ENCODE measurements around the gene CLDN20.
A peak's percentile ranks its signal among the peaks of the same experiment; 100 is the strongest.
"Not testable (repeated sequence)": the region's sequence is repeated elsewhere in the genome, so short reads cannot be mapped to it uniquely, and the experiment has no call there.

CLDN20 gene, protein sequence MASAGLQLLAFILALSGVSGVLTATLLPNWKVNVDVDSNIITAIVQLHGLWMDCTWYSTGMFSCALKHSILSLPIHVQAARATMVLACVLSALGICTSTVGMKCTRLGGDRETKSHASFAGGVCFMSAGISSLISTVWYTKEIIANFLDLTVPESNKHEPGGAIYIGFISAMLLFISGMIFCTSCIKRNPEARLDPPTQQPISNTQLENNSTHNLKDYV

DNA sequence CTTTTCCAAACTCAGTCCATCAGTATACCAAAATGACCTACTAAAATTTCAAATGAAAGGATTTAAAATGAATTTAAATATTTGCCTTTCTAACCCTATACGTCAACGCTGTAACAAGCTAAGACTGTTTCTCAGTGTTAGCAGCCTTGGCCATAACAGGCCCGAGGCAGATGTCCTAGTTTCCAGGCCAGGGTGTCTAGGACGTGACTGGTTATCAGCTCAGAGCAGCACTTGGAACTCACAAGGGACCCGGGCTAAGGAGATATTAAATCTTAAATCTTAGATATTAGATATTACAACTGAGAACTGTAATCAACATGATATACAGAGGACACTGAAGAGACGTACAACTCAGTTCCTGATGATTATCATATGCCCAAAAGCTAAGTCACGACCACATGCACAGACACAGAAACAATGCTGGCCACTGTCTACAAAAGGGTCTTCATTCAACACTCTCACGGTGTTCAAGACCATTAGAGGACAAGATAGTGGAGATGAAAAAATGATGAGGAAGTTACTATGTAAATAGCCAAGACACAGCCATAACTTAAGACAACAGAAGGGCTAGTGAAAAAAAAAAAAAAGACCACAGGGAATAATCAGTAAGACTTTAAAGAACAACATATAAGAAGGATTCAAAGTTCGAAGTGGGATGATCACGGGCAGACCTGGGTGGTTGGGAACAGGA, at the start of gene CLDN20:
TSS of gene CLDN20 (plus strand) at position 641 of the 691 bp plus-strand sequence. CDS start 11,707 bp downstream, outside the sequence.
- DNase-seq (ENCODE audit: low spot score): no peak

DNA sequence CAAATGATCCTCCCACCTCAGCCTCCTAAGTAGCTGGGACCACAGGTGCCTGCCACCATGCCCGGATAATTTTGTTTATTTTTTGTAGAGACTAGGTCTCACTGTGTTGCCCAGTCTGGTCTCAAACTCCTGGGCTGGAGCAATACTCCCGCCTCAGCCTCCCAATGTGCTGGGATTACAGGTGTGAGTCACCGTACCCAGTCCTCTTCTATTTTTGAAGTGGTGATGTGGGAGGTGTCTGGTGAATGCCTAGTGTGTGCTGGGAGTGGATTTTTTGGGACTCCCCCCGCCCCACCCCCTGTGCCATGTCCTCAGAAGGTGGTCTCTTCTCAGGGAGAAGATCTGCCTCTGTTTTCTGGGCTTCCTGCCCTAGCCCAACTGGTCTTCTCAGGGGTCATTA, 47.9 kb upstream of the CLDN20 start:
- no peak for DNase-seq (ENCODE audit: low spot score)

DNA sequence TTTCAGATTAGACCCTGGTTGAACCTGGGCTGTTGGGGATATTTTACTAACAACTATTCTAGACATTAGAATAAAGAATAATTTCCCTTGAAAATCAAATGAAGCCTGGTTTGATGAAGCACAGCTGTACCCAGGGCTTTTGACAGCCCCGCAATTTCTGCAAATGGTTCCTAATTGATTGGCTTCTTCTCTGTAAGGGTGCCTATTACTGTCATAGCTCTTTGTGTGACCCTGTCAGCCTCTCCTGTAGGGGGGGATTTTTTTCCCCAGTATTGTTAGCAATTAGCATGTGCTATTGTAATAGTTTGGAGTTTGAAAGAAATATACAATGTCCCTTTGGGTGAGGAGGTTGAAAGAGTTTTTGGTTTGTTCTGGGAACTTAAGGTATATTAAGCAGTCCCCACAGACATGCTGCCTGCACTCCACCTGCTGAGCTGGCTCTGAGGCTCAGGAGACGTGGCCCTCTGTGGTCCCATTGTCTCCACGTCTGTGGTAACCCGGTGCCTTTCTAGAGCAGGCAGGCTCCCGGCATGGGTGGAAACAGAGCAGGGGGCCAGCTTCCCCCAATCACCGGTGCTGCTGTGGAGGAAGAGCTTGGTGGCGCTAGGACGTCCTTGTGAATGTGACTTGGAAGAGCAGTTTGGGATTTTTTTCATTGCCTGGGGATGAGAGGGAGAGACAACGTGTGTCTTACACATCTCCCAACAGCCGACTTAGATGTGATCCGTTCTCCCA, 47.3 kb upstream of the CLDN20 start:
- no peak for DNase-seq (ENCODE audit: low spot score)

DNA sequence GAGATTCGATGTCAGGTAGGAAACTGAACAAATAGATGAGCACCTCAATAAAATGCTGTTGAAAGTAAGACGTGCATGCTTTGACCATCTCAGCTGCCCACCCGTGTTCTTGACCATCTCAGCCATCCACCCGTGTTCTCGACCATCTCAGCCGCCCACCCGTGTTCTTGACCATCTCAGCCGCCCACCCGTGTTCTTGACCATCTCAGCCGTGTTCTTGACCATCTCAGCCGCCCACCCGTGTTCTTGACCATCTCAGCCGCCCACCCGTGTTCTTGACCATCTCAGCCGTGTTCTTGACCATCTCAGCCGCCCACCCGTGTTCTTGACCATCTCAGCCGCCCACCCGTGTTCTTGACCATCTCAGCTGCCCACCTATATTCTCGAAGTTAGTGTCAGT, 45.1 kb upstream of the CLDN20 start:
- DNase-seq (ENCODE audit: low spot score): not testable (repeated sequence)

DNA sequence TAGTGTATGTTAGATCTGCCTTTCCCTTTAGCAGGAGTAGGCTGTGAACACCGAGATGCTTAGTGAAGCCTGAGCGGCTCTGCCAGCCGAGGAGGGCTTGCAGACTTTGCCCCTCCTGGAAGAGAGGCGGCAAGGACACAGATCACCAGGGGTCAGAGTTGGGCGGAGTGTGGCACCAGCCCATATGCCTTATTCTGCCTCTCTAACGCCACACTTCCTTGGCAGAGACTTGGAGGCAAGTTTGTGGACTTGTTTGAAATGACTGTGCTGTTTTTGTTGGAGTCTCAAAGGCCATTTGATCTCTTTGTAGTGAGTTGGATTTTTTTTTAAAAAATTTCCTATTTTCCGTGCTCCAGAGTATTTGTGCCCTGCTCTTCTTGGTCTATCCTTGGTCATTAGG, 44.5 kb upstream of the CLDN20 start:
- DNase-seq (ENCODE audit: low spot score): no peak

DNA sequence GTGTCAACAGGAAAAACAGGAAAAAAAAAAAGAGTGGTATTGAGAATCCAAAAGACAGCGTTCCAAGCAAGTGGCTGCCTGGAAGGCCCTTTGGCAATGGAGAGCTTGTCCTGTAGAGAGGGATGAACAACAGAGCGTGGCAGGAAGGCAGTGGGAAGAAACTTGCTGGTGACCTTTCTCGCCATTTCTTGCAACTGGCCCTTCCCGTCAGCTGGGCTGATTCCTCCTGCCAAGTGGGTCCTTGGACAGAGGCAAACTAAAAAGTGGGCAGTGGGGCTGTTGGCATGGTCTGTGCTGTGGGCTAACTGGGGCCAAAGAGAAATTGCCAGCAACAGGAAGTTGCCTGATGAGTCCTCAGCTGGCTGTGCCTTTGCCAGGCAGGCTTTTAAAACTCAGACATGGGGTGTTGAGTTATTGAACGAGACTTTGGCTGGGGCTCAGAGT, 43.9 kb upstream of the CLDN20 start:
- no peak for DNase-seq (ENCODE audit: low spot score)

DNA sequence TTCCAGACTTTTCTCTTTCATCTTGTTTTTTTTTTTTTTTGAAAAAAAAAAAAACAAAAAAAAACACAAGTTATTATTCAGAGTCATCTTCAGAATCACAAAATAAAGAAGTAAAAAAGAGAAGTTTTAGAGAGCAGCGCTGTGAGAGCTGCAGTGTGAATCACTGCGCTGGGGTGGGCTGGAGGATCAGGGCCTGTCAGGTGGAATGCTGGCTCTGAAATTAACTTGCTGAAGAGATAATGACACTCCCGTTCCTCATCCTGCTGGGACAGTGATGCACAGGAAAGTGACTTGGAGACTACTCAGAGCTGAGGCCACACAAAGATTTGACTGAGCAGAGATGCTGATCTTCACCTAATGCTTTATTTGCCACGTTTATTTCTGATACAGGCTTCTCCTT, 42.7 kb upstream of the CLDN20 start:
- no peak for DNase-seq (ENCODE audit: low spot score)

DNA sequence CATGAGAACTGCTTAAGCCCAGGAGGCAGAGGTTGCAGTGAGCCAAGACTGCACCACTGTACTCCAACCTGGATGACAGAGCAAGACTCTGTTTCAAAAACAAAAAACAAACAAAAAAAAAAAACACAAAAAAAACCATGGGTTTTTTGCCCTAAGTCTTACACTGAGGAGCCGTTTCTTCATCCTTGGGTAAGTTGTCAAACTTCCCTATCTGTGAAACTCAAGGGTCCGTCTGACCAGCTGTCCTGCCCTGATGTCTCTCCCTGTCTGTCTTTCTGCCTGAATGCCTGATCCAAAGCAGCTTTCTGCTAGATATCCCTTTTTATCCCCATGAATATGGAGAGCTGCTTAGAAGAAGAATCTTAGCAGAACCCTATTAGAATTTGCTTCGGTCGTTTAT, 41.3 kb upstream of the CLDN20 start:
- no peak for DNase-seq (ENCODE audit: low spot score)

DNA sequence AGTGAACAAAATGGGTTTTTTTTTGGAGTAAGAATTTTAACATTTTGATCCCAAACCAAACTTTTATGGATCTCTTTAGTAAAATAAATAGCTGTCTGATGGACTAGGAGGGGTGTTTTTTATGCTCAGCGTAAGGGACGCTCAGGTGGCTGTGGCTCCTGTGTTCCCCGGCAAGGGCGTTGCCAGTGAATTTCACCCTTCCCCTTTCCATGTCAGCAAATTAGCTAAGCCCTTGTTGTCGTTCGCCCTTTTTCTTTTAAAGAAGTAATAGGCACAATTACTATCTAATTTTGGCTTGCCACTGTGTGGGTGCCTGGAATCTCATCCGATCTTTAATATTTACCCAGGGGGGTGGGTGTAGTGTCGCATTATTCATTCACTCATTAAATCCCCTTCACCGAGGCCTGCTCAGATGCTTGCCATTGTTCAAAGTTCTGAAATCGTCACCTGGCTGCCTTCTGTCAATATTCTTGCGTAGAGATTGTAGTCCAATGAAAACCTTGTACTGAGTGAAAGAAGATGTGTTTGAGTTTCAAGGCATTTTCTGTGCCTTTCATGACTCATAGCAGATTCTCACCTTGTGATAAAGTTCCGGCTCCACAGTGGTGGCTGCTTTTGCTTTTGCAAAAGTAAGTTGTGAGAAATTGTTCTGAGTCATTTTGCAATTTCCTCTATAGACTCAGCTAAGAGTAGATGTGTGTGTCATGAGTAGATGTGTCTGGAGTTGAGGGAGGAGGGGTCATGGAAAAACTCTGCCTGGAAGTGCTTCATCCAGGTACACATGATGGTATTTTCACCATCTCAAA, 40.0 kb upstream of the CLDN20 start:
- peak; percentile 59 for DNase-seq (ENCODE audit: low spot score)

DNA sequence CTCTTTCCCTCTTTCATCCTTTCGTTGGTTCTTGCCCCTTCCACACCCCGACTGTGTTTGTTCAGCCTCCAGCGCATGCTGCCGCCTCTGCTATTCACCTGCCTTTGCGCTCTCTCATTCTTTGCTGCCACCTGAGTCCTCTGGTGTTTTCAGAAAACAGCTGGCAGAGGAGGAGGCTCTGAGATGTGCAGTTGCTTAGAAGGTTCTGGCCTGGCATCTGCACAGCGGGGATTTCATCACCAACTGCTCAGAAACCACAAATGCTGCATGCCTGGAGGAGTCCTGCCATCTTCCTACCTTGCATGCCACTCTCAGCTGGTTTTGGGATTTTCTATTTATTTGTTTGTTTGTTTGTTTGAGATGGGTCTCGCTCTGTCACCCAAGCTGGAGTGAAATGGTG, 39.2 kb upstream of the CLDN20 start:
- DNase-seq (ENCODE audit: low spot score): peak; percentile 25

DNA sequence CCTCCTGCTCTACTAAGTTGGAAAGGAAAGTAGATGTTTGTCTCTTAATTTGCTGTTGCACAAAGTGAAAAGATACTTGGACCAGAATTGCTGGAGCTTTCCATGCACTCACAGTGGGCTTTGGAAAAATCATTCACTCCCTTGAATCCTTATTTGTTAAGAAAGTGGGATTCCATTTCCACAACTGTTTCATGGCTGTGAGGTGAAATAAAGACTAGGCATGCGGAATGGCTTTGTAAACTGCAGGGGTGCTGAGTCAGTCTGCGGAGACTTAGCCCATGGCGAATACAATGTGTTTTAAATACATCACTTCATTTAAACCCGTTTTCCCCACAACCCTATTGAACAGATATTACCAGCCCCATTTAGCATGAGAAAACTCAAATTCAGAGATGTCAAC, 36.8 kb upstream of the CLDN20 start:
- DNase-seq (ENCODE audit: low spot score): no peak

DNA sequence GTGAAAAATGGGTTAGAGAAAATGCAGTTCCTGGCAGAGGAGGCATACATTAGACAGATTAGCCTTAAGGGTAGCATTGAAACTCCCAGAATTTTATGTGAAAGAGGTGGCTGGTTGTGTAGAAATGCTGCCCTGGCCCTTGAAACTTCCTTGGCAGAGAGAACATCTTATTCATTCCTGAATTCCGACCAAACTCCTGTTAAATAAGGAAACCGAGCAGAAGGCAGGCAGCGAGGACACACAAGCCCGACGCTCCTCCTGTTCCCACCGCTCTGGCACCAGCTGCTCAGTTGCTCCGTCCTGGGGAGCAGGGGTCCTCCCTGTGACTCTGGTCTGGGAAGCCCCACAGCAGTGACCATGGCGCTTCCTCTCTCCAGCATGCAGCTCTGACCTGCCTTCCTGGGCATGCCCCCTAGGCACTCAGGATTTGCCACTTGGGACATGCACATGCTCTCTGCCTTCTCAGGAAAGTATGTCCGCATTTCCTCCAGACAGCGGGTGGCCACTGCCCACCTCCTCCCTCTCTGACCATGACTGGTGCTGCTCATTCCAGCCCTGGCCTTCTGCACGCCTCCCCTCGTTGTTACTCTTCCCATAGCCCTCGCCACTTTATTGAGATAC, 35.2 kb upstream of the CLDN20 start:
- peak; percentile 44 for DNase-seq (ENCODE audit: low spot score)

DNA sequence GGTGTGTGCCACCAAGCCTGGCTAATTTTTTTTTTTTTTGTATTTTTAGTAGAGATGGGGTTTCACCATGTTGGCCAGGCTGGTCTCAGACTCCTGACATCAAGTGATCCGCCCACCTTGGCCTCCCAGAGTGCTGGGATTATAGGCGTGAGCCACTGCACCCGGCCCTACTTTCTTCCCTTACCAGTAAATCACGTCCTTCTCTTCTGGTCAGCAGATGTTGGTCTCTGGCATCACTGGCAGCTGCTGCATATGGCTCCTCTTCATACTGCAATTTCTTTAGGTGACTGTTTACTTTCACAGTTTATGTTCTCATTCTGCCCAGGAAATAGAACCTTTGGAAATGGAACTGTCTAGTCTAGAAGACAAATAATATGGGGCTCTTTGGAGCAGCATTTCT, 32.8 kb upstream of the CLDN20 start:
- DNase-seq (ENCODE audit: low spot score): not testable (repeated sequence)

DNA sequence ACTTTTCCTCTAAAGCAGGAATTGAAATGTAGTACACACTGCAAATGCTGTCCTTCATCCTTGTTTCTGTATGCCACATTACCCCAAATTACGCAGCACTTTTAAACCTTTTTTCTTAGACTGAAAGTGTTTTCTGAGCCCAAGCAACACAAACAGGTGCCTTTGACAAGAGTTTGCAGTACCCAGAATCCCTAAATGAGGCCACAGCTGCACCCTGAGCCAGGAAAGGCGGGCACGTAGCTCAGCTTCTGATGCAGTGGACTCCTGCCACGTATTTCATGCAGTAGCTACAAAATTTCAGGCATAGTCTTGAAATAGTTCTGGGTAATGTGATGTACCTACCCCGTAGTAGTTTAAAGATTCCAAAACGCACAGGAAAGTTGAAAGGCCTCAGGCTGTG, 31.0 kb upstream of the CLDN20 start:
- no peak for DNase-seq (ENCODE audit: low spot score)

DNA sequence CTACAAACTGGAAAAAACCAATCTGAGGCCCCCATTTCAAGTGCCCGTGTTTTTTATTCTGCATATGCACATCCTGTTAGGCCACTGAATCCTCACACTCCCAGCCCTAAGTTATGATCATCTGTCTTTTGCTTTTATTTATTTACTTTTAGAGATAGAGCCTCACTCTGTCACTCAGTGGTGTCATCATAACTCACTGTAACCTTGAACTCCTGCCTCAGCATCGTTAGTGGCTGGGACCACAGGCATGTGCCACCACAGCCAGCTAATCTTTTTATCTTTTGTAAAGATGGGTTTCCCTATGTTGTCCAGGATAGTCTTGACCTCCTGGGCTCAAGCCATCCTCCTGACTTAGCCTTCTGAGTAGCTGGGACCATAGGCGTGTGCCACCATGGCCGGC, 29.6 kb upstream of the CLDN20 start:
- DNase-seq (ENCODE audit: low spot score): no peak

DNA sequence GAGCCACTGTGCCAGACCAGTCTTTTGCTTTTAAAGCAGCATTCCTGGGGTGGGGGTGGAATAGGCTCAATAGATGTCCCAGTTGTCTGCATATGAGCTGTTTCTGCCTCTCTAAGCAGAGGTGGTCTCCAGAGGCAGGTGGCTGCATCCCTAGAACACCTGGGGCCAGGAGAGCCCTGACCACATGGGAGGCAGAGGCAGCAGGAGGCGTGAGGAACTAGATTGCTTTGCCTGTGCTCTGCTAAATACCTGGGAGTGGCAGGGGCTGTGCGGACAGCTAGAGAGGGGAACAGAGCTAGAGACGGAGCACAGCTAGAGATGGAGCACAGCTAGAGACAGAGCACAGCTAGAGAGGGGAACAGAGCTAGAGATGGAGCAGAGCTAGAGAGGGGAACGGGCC, 29.1 kb upstream of the CLDN20 start:
- no peak for DNase-seq (ENCODE audit: low spot score)

DNA sequence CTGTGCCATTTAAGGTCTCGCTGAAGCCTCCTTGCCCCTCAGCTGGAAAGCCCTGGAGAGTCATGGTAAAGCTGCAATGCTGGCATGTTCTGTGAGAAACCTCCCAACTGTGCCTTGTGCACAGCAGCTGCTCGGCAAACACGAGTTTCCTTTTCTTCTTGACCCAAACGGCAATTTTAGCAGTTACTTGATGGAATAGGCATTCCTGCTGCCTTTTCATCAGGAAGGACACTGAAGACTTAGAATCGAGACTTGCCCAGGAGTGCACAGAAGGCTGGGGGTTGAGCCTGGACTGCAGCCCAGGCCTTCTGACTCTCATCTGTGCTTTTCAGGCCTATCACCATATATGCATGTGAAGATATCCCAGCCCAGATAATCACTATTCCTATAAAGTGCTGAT, 28.7 kb upstream of the CLDN20 start:
- DNase-seq (ENCODE audit: low spot score): no peak

DNA sequence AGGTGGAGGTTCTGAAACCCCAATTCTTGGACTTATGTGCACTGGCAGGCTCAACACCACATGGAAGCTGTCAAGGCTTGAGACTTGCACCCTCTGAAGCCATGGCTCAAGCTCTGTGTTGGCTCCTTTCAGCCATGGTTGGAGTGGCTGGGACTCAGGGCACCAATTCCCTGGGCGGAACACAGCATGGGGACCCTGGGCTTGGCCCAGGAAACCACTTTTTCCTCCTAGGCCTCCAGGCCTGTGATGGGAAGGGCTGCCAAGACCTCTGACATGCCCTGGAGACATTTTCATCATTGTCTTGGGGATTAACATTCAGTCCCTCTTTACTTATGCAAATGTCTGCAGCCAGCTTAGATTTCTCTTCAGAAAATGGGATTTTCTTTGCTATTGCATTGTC, 26.2 kb upstream of the CLDN20 start:
- DNase-seq (ENCODE audit: low spot score): no peak

DNA sequence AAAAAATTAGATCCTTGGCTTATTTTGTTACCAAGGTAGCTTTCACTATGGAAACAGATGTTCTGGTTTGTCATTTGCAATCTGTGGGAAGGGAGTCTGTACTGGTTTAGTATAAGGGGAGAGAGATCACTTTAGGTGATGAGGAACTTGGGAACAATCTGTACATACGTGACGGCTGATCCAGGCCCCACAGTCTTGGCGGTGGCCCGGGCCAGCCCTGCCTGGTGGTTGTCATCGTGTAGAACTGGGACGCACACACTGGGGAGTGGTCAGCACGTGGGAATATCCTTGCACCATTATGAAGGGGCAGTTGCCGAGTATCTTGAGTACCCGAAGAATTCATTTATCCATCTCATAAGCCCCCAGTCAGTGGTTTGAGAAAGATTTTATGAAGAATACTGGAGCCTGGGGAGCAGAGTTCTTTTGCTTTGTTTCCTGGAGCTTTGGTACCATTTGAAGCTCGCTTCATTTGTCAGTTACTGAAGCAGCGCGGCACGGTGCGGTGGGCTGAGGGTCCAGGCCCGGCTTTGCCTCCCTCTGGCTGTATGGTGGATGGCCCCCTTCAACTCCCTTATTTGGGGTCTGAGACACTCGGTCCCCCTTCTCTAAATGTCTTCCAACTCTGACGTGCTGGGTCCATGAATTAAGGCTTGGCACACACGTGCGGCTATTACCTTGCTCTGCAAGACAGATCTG, 22.8 kb upstream of the CLDN20 start:
- no peak for DNase-seq (ENCODE audit: low spot score)

DNA sequence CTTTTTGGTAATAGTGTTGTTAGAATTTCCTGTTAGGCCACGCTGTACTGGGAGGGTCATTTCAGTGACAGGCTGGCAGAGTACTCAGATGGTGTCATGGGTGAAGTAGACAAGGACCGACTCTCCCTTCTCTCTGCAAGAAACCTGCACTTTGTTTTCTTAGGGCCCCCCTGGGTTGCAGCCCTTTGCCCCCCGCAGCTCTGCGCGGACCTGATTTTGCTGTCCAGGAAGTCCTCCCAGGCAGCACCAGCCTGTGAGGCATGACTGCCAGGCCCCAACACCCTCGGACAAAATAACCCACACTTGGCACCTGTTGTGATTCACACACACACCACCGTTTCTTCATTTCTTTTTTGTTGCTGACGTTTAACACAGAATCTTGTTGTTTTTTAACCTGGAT, 21.8 kb upstream of the CLDN20 start:
- no peak for DNase-seq (ENCODE audit: low spot score)

DNA sequence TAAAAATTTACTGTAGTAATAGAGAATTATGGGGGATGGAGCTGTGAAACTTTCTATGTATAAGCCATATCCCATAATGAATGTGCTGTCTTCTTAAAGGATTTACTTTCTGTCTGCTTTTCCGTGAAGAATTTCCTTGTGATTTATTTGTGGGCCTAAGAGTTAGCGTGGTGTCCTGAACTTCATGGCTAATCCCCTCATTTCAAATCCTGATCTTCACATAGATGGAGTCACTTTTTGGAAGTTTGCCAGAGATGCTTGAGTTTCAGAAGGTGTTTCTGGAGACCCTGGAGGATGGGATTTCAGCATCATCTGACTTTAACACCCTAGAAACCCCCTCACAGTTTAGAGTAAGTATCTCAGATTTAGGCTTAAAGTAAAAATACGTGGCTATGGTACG, 19.4 kb upstream of the CLDN20 start:
- no peak for DNase-seq (ENCODE audit: low spot score)
